Hypothalamus (tissue), 51 donors: ENCODE measurements around the gene CCDC177.
"Not testable (repeated sequence)": the region's sequence is repeated elsewhere in the genome, so short reads cannot be mapped to it uniquely, and the experiment has no call there.

ENCODE experiments used
- DNase-seq, 51 donors: peaks; one replicate each; lab custom pipeline; 2025; lab: John Stamatoyannopoulos, UW

The CCDC177 gene

GRCh38 chr14:69600304-69600891, 25.7 kb upstream of the CCDC177 start:
- no peak for DNase-seq

GRCh38 chr14:69599431-69599830, 24.8 kb upstream of the CCDC177 start:
- not testable (repeated sequence) for DNase-seq

GRCh38 chr14:69595336-69595735, 20.7 kb upstream of the CCDC177 start:
- no peak for DNase-seq

- DNase-seq = no peak
These were observed 20.2 kb upstream of the CCDC177 start for GRCh38 chr14:69594846-69595245.

- DNase-seq = peak in 15 of 51 donors; percentile 7 to 49 (median 17)
These were observed 18.5 kb upstream of the CCDC177 start for GRCh38 chr14:69593018-69593677.

GRCh38 chr14:69591317-69591716, 16.6 kb upstream of the CCDC177 start:
- no peak for DNase-seq

- DNase-seq = no peak
These were observed 12.7 kb upstream of the CCDC177 start for GRCh38 chr14:69587389-69587788.

GRCh38 chr14:69586404-69586803, 11.7 kb upstream of the CCDC177 start:
- DNase-seq = no peak

GRCh38 chr14:69584389-69584788, 9.7 kb upstream of the CCDC177 start:
- no peak for DNase-seq

- DNase-seq = no peak
These were observed 8.2 kb upstream of the CCDC177 start for GRCh38 chr14:69582829-69583228.

GRCh38 chr14:69582212-69582611, 7.5 kb upstream of the CCDC177 start:
- DNase-seq = no peak

GRCh38 chr14:69581316-69581935, 6.8 kb upstream of the CCDC177 start:
- DNase-seq = no peak

GRCh38 chr14:69580009-69580577, 5.4 kb upstream of the CCDC177 start:
- peak in 1 of 51 donors; percentile 10 for DNase-seq

- DNase-seq = no peak
These were observed 4.8 kb upstream of the CCDC177 start for GRCh38 chr14:69579476-69579875.

- no peak for DNase-seq
These were observed 254 bp upstream of the CCDC177 start for GRCh38 chr14:69574954-69575295.

GRCh38 chr14:69573831-69574262, 824 bp downstream of the CCDC177 start:
- peak in 11 of 51 donors; percentile 4 to 66 (median 22) for DNase-seq

- no peak for DNase-seq
These were observed 1.4 kb downstream of the CCDC177 start for GRCh38 chr14:69573205-69573830.

GRCh38 chr14:69572841-69573135, 1.9 kb downstream of the CCDC177 start:
- no peak for DNase-seq

GRCh38 chr14:69572030-69572840, 2.4 kb downstream of the CCDC177 start:
- no peak for DNase-seq

- DNase-seq = no peak
These were observed 3.1 kb downstream of the CCDC177 start for GRCh38 chr14:69571449-69572029.
